ENCODE results near the gene PEX7.
A peak's percentile ranks its signal among the peaks of the same experiment; 100 is the strongest.
"Not testable (repeated sequence)": the region's sequence is repeated elsewhere in the genome, so short reads cannot be mapped to it uniquely, and the experiment has no call there.

Gene PEX7, protein sequence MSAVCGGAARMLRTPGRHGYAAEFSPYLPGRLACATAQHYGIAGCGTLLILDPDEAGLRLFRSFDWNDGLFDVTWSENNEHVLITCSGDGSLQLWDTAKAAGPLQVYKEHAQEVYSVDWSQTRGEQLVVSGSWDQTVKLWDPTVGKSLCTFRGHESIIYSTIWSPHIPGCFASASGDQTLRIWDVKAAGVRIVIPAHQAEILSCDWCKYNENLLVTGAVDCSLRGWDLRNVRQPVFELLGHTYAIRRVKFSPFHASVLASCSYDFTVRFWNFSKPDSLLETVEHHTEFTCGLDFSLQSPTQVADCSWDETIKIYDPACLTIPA

DNA sequence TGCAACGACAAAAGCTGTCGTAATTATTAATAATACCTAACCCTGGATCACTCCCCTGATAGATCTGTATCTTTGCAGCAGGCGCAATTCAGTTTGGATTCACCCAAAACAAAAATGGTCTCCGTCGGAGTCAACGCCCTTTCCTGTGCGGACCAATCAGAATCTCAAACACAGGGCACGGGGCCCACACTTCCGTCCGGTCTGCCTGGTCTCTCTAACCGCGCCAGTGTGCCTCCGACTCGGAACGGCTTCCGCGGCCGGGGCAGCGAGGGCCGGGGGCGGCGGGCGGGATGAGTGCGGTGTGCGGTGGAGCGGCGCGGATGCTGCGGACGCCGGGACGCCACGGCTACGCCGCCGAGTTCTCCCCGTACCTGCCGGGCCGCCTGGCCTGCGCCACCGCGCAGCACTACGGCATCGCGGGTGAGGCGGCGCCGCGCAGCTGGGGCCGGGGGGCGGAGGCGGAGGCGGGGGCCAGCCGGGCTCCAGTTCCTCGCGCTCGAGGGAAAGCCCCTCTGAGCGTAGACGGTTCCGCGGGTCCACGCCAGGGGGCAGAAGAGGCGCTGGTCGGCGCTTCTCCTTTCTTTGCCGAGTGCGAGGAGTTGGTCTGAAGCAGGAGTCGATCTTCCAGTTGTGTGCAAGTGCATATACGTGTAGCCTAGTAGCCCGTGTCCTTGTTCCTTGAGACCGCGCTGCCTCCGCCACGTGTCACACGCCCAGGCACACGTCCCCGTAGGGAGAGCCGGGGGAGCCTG, at the start of gene PEX7:
Gene PEX7, plus strand, starts transcription at position 217 of the 752 bp plus-strand sequence. Its CDS starts 74 bp downstream, at position 291.
- DNase-seq, result peak; percentile 76

DNA sequence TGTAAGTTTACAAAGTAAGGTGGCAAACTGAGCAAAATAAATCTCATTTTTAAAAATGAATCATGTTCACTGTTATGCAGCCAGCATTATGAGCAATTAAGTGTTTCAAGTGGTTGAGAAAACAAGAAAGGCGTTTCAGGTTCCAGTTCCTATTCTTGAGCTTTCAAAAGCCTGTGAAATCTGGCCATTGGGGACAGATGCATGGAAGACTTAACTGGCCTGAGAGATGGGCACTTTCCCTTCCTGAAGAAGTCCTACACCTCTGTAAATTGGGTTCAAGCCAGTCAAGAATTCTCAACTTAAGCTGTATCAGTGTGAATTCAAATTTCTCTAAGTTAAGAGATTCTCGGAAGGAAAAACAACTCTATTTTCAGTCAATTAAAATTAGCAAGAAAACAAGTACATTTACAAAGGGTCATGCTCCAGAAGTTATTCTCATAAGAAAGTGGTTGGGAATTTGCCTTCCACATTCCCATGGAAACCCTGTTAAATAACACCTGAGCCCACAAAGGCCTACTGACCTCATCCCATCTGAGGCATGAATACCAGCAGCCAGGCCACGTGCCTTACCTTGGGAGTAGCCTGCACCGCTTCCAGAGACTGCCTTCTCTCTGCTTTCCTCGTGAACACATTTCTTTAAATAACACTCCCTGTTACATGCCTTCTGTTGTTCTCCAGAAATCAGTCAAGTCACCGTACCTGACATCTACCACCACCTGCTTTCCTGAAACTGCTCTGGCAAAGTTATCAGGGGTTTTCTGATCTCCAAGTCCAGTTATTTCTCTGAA, 49.5 kb upstream of the PEX7 start:
- no peak for DNase-seq

DNA sequence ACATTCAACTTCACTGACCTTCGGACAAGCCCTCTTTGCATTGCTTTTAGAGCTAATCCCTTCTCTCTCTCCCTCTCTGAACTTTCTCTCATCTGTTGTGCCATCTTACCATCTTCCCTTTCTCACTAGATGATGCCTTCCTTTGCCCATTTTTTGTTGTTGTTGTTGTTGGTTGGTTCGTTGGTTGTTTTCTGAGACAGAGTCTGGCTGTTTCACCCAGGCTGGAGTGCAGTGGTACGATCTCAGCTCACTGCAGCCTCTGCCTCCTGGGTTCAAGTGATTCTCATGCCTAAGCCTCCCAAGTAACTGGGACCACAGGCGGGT, 49.0 kb upstream of the PEX7 start:
- DNase-seq, result no peak

DNA sequence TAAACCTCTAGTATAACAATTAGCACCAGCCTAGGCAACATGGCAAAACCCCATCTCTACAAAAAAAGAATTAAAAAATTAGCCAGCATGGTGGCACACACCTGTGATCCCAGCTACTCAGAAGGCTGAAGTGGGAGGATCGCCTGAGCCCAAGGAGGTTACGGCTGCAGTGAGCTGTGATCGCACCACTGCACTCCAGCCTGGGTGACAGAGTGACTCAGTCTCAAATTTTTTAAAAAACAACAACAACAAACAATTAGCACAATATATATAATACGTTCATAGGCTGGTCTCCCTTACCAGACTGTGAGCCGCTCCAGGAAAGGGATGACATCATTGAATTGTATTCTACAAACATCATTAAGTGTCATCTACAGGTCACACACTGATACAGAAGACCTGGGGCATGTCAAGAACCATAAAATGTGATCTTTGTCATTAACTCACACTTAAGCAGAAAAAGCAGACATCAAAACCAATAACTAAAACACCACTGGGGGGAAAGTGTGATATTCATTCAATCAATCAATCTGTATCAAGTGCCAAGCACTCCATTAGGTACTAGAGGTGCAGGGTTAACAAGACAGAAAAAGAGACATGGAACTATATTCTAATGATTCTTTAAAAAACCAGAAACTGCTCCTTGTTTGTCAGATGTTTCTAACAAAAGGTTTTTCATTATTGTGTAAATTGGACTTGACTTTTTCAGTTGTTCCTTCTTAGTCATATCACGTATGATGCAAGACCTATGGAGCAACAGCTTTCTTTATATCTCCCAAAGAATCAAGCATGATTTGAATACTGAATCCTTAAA, 48.0 kb upstream of the PEX7 start:
- DNase-seq, result no peak

DNA sequence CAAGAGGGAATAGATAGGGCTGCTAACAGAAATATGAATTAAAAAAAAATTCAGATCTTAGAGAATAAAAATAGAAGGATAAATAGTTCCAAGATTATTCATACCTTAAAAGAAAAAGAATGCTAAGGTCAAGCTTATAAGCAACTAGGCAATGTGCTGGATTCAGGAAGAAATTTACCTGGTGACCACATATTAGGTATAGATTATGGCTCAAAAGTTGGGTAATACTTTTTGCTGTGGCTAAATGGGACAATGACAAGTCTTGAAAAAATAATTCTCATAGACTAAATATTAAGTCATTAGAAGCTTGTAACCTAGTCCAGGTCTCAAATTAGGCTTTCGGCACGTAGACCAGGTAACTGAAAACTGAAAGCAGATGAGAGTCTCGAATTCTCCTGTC, 47.3 kb upstream of the PEX7 start:
- no peak for DNase-seq

DNA sequence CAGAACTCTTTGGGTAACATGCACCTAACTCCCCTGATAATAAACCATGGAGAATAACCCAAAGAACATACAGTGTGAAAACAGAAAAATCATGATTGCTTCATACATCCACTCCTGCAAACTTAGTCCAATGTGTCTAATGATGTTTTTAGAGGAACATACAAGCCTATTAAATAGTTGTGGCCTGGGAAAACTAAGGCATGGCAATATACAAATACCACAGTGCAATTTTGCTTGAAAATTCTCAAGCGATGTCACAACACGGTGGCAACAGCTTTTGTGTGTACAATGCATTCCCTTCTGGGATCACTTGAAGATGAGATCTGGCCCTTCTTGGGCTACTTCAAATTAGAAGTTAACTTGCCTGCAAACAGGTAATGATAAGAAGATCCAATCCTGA, 46.8 kb upstream of the PEX7 start:
- DNase-seq, result no peak

DNA sequence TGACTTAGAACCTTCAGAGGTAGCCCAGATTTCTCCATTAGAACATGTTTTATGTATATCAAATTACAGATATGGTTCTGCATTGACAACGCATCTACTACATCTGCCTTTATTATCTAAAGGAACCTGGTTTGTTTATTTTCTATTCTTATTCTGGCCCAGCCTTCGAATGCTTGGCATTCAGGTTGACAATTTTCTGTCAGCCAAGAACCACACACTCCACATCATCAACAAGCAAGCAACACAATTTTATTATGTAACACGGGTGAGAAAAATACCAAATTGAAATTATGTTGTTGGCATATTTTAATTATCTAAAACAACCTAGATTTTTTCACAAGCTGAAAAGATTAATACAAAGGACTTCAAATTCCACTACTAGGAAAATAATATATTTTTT, 44.7 kb upstream of the PEX7 start:
- no peak for DNase-seq

DNA sequence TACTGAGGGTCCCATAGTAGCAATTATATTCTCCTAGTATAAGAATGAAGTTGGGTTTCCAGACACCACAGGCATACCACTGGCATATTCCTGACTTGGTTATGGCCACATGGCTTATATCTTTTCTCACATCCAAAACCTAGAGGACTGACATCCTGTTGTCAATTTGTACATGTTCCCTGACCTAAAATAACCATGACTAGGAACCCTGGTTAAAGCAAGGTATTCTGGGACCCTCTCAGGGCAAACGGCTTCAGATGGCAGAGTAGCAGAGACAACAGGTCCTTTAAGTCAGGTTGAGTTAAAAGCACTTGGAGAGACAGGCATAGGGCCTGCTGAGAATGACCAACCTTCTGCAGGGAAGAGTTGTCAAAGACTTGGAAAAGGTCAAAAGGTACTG, 42.7 kb upstream of the PEX7 start:
- no peak for DNase-seq

DNA sequence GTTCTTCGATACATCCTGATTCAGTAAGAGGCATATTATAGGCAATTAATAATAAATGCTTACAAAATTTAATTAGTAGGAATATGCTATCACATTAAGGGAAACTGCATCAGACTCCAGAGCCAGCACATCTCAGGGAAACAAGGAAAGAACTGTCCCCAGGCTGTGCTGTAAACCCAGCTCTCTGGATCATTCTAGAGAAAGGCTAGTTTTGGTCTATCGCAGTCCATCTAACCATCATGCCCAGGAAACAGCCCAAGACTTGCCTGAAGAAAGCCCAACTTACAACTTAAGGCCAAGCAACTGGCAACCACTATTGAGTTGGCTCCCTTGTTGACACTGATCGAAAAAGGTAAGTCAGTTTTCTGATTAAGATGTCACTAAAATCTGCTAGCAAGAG, 41.4 kb upstream of the PEX7 start:
- DNase-seq, result no peak

DNA sequence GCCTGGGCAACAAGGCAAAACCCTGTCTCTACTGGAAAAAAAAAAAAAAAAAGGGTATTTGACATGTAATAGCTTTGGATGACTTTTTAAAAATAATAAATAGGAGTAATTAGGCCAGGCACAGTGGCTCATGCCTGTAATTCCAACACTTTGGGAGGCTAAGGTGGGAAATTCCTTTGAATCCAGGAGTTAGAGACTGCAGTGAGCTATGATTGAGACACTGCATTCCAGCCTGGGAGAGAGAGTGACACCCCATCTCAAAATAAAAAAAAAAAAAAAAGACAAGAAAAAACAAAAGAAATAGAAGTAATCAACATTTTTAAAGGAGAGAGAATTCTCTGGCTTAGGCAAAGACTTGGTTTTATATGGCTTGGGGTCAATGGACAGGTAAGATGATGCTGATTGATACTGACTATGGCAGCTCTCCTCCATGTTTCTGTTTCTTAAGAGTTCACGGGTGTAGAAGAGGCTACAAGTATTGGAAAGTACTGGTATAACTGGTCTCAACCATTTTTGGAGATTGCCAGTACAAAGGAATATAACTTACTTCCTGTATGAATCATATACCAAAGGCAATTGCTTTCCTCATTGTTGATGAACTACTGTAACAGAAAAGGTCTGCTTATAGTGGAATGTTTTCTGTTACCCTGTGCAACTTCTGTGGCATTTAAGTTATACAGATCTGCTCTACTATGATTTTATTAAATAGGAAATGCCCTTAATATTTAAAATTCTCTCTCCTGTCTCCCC, 40.2 kb upstream of the PEX7 start:
- DNase-seq, result no peak

DNA sequence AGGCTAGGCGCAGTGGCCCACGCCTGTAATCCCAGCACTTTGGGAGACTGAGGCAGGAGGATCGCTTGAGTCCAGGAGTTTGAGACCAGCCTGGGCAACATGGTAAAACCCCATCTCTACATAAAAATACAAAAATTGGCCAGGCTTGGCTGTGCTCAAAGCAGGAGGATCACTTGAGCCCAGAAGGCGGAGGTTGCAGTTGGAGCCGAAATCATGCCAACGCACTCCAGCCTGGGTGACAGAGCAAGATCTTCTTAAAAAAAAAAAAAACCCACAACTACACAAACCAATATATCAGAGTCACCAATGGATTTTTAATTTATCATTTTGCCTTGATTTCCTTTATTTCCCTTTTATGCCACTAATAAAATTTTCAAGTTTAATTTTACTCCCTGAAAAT, 39.4 kb upstream of the PEX7 start:
- no peak for DNase-seq

DNA sequence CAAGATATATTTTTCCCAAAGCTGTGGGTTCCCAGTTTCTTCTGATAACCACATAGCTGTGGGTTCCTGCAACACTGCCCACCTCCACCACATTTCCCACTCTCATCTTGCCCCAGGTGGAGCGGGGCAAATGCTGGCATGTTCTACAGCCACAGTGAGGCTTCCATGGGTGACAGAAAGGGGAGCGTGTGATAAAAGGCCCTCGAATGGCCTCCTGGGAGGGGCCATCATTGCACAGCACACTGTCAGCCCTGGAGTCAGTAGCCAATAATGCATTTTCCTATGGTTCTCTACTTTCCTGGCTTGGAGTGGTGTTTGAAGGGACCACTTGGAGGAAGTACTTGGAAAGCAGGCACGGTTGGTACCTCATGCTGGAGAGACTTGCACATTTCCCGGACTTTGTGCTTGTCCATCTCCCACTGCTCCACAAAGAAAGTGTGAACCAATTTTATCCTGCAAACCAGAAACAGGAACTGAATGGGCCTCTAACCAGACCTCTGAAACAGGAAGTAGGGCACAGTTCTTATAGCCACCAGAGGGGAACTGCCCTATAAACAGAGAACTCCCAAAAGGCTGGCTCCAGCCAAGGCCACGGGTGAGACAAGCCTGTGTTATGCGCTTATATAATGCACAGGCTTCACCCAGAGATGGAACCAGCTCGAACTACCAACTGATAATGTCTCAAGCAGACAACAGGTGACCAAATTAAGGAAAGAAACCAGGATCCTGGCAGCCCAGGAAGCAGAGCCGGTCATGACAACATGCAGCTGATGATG, 38.7 kb upstream of the PEX7 start:
- DNase-seq, result no peak

DNA sequence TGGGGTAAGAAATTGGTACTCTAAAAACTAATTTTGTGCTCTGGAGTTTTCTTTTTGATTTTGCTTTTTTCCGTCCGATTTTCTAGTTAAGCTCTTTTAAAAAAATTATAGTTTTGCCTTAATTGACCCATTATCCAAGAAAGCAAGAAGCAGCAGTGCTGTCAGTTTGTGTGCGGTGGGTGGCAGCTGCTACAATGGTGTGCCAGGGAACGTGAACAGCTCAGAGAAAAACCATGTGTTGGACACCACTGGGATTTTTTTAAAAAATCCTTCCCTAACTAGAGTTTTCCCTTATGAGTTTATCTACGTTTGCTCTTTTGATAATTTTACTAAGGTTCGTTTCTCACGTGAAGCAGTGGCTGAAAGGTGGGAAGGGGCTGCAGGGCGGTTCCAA, 38.1 kb upstream of the PEX7 start:
- no peak for DNase-seq

DNA sequence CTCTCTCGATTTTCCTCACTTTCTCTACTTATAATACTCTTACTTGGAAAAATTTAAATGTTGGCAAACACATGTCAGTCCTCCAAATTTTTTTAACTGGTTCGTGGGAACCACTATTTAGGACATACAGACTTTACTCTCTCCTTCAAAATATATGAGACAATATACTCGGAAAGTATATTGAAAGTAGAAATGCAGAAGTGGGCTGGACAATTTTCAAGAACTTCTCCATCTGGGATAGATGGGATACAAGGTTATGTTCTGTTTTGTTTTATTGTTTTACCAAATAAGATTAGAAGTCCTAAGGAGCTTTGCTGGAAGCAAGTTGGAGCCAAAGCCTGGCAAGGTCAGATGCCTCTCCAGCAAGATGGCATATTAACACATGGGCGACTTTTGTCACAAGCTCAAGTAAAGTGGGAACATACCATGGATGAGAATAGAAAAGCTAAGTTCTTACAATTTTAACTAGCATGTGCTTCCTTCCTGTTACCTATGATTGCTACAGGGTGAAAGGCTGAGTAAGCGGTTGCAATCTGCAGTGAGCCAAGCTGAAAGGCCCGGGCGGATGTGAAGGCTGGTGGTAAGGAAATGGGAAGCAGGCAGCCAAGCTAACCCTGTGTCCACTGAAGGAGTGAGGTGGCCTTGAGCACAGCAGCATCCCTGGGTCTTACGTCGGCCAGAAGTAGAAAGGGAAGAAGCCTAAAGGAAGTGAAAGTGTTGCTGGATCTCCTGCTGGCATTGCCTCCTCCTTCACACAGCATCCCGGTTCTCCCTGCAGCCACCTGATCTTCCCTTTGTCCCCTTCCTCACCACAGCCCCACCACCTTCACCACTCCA, 37.3 kb upstream of the PEX7 start:
- no peak for DNase-seq

DNA sequence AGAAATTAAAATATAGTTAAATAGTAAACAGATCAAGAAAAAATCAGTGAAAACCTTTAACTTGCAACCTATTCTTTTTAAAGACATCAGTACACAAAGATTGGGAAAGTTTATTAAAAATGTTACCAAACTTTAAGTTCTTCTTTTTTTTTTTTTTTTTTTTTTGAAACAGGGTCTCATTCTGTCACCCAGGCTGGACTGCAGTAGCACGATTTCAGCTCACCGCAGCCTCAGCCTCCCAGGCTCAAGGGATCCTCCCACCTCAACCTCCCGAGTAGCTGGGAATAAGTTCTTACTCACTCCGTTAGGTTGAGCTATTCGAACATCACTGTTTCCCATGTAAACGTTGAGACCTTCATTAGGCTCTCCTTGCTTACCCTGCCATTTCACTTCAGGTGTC, 35.7 kb upstream of the PEX7 start:
- no peak for DNase-seq

DNA sequence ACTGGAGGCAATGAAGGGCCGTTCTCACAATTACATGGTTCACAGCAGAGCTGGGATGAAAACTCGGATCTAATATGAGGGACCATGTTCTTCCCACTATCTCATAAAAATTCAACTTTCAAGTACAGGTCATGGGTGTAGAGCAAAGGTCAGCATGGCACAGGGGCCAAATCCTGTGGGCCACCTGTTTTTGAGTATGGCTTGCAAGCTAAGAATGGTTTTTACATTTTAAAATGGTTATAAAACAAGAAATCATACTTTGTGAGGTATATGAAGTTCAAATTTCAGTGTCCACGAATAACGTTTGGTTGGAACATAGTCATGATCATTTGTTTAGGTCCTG, 34.7 kb upstream of the PEX7 start:
- DNase-seq, result no peak

DNA sequence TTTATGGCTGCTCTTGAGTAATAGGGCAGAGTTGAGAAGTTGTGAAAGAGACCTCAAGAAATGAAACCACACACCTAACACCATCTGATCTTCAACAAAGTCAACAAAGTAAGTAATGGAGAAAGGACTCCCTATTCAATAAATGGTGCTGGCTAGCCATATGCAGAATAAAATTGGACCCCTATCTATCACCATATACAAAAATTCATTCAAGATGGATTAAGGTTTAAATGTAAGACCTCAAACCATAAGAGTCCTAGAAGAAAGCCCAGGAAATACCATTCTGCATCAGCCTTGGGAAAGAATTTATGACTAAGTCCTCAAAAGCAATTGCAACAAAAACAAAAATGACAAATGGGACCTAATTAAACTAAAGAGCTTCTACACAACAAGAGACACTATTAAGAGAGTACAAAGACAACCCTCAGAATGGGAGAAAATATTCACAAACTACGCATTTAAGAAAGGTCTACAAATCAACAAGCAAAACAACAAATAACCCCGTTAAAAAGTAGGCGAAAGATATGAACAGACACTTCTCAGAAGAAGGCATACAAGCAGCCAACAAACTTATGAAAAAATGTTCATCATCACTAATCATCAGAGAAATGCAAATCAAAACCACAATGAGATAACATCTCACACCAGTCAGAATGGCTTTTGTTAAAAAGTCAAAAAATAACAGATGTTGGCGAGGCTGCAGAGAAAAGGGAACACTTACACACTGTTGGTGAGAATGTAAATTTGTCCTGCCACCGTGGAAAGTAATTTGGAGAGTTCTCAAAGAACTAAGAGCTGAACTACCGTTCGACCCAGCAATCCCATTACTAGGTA, 34.1 kb upstream of the PEX7 start:
- DNase-seq, result no peak

DNA sequence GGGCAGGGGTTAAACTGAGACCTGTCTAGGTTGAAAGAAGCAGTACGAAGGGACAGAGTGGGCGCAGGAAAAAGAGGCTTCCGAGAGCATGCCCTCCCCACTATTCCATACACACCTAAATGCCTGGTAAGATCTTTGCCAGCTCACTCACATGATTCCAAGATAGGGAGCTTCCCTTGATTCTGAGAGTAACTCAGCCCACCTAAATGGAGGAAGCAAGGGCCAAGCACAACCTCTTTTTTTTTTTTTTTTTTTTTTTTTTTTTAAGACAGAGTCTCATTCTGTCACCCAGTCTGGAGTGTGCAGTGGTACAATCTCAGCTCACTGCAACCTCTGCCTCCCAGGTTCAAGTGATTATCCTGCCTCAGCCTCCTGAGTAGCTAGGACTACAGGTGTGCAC, 33.0 kb upstream of the PEX7 start:
- not testable (repeated sequence) for DNase-seq

DNA sequence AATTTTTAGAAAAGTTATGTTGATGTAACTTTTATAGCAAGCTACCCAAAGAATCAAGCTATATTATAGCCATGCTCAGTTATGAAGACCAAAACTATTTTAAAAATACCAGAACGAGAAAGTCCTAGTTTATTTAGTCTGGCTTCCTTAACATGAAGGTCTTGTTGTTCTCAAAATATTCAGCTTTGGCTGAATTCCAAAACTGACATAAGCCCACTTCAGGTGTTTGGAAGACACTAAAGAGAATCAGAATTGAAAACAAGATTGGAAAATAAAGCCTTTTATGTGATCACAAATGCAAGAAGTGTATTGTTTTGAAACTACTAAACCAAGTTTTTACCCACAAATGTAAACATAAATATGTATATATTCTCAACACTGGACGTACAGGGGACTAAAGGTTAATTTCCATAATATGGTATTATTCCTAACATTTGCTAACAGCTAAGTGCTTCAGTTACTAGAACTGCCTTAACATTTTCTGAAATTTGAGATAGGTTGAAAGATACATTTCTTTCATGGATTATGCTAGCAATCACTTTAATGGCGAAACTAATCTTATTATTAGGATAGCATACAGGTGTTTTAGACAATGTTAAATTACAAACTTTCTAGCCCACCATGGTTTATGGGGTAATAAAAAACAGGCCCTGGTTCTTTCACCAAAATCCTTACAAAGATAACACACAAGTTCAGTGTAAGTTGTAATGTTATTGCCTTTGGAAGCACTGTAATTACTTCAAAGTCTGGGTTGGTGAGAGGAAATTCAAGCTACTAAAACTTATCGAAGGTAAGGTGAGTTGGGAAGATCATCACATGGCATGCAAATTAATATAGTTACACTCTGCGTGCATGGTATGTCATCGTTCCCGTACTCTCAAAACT, 31.7 kb upstream of the PEX7 start:
- DNase-seq, result no peak

Measured in activated T-cell treated with anti-CD3 and anti-CD28 coated beads for 4 hours (primary cell).